ENCODE results near the gene ARMC6.

Gene ARMC6

GRCh38 chr19:19067276-19068072 is 34.1 kb downstream of the ARMC6 start:
- in situ Hi-C loops (cut with MboI; ENCODE audit: low sequenced_read_pairs): no loop called here

GRCh38 chr19:19068659-19069654 is 35.6 kb downstream of the ARMC6 start:
- in situ Hi-C loops (cut with MboI; ENCODE audit: low sequenced_read_pairs): no loop called here

GRCh38 chr19:19071897-19072296 is 38.5 kb downstream of the ARMC6 start:
- in situ Hi-C loops (cut with MboI; ENCODE audit: low sequenced_read_pairs): no loop called here

- in situ Hi-C loops (cut with MboI; ENCODE audit: low sequenced_read_pairs): no loop called here
Observed at GRCh38 chr19:19074196-19074882, 40.9 kb downstream of the ARMC6 start.

- in situ Hi-C loops (cut with MboI; ENCODE audit: low sequenced_read_pairs): no loop called here
Observed at GRCh38 chr19:19075126-19075525, 41.7 kb downstream of the ARMC6 start.

GRCh38 chr19:19076476-19076875 is 43.1 kb downstream of the ARMC6 start:
- in situ Hi-C loops (cut with MboI; ENCODE audit: low sequenced_read_pairs): no loop called here

GRCh38 chr19:19077103-19077502 is 43.7 kb downstream of the ARMC6 start:
- in situ Hi-C loops (cut with MboI; ENCODE audit: low sequenced_read_pairs): no loop called here

- in situ Hi-C loops (cut with MboI; ENCODE audit: low sequenced_read_pairs): no loop called here
Observed at GRCh38 chr19:19078801-19079200, 45.4 kb downstream of the ARMC6 start.

- in situ Hi-C loops (cut with MboI; ENCODE audit: low sequenced_read_pairs): no loop called here
Observed at GRCh38 chr19:19079571-19079970, 46.2 kb downstream of the ARMC6 start.

GRCh38 chr19:19081642-19082151 is 48.3 kb downstream of the ARMC6 start:
- in situ Hi-C loops (cut with MboI; ENCODE audit: low sequenced_read_pairs): no loop called here

- in situ Hi-C loops (cut with MboI; ENCODE audit: low sequenced_read_pairs): no loop called here
Observed at GRCh38 chr19:19083413-19084178, 50.2 kb downstream of the ARMC6 start.

- in situ Hi-C loops (cut with MboI; ENCODE audit: low sequenced_read_pairs): no loop called here
Observed at GRCh38 chr19:19087676-19088075, 54.3 kb downstream of the ARMC6 start.

GRCh38 chr19:19094513-19094912 is 61.1 kb downstream of the ARMC6 start:
- in situ Hi-C loops (cut with MboI; ENCODE audit: low sequenced_read_pairs): no loop called here

- in situ Hi-C loops (cut with MboI; ENCODE audit: low sequenced_read_pairs): no loop called here
Observed at GRCh38 chr19:19095691-19096090, 62.3 kb downstream of the ARMC6 start.

GRCh38 chr19:19096641-19097627 is 63.5 kb downstream of the ARMC6 start:
- in situ Hi-C loops (cut with MboI; ENCODE audit: low sequenced_read_pairs): no loop called here

GRCh38 chr19:19098084-19098702 is 64.8 kb downstream of the ARMC6 start:
- in situ Hi-C loops (cut with MboI; ENCODE audit: low sequenced_read_pairs): no loop called here

GRCh38 chr19:19098703-19099632 is 65.6 kb downstream of the ARMC6 start:
- in situ Hi-C loops (cut with MboI; ENCODE audit: low sequenced_read_pairs): no loop called here

Measured in HL-60/S4 (cell line).